Fibroblast of lung (primary cell): ENCODE results near the gene MAP6.

Experiments
- EZH2 ChIP-seq: IDR thresholded peaks from 2 replicates; pipeline ENCODE4 v1.5.1; 2012; ENCODE audit warnings: low read length, control low read depth, mild to moderate bottlenecking; ENCODE audit errors: missing control alignments
- TF ChIP-seq, protein P1 (sequence below), 2 donors: IDR thresholded peaks in 1 of 2; conservative IDR thresholded peaks in 1 of 2; 1 replicate in 1 of 2; 2 replicates in 1 of 2; pipeline ENCODE4 v1.5.1; 2011 to 2012; ENCODE audit warnings: low read length in 2 of 2, control low read depth in 1 of 2, inconsistent platforms in 1 of 2, low read depth in 1 of 2, mild to moderate bottlenecking in 1 of 2

DNA sequence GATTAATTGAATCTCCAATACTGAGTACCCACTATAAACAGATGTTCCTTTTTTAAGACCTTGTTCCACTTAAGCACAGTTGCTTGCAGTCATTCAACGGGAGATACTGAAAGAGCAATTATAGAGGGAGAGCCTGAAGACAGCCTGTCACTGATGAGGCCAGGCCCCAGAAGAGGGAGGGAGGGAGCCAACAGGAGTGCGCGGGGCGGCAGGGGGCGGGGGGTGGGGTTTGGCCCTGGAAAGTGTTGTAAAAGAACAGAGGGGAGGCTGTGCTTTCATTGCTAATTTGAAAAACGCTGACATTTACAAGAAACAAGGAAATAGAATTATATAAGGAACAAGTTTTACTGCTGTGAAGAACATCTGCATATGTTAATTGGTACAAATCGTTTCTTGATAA lies 53.1 kb downstream of the MAP6 start:
- TF ChIP-seq, protein P1, sequence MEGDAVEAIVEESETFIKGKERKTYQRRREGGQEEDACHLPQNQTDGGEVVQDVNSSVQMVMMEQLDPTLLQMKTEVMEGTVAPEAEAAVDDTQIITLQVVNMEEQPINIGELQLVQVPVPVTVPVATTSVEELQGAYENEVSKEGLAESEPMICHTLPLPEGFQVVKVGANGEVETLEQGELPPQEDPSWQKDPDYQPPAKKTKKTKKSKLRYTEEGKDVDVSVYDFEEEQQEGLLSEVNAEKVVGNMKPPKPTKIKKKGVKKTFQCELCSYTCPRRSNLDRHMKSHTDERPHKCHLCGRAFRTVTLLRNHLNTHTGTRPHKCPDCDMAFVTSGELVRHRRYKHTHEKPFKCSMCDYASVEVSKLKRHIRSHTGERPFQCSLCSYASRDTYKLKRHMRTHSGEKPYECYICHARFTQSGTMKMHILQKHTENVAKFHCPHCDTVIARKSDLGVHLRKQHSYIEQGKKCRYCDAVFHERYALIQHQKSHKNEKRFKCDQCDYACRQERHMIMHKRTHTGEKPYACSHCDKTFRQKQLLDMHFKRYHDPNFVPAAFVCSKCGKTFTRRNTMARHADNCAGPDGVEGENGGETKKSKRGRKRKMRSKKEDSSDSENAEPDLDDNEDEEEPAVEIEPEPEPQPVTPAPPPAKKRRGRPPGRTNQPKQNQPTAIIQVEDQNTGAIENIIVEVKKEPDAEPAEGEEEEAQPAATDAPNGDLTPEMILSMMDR (conservative IDR thresholded peaks at IDR 0.05 in 1 of 2, IDR thresholded peaks at IDR 0.05 in 1 of 2; ENCODE audit: low read depth in 1 of 2, low read length in 2 of 2): no peak
- no peak for TF ChIP-seq EZH2
